Endothelial cell of umbilical vein (primary cell): ENCODE data around the gene TSPAN1. TPM values are rescaled to one million over a fixed set of nuclear protein-coding genes. Genes with fewer than 3 reads are reported as not detected.

Source experiments
- BruUV-seq: library from RNA; stranded (reverse); fragments of 400-500 nt; replicated peaks from 2 replicates; lab custom pipeline; 2021; lab: Mats Ljungman, UMichigan
- CTCF ChIA-PET: fragments of 300-600, 350-600 bp; sonication (Branson Sonifier 250); formaldehyde crosslinking; loops from one replicate; lab custom pipeline; 2021; ENCODE audit warnings: antibody characterized with exemption, inconsistent platforms; lab: Charles Lee
- POLR2A ChIA-PET: fragments of 300-600, 350-600 bp; sonication (Branson Sonifier 250); formaldehyde crosslinking; loops from one replicate; lab custom pipeline; 2021; ENCODE audit warnings: antibody characterized with exemption, inconsistent platforms; lab: Charles Lee
- DNase-seq: peaks from one replicate; pipeline ENCODE4 v3.0.0-alpha.2; 2011; ENCODE audit warnings: low read depth, low spot score
- FAIRE-seq: peaks from 2 replicates; lab custom pipeline; 2011; peaks lifted over from hg19 to GRCh38; lab: Jason Lieb, UNC
- H2AFZ ChIP-seq: 2 replicates; pipeline ENCODE4 v1.6.0; 2012; ENCODE audit warnings: low read depth, low read length, control low read depth, inconsistent platforms
- H3K27ac ChIP-seq: 2 replicates; pipeline ENCODE4 v1.5.1; 2011; ENCODE audit warnings: low read depth, mild to moderate bottlenecking, control low read depth, low read length, moderate library complexity; ENCODE audit not compliant: insufficient read depth
- H3K27me3 ChIP-seq, 2 experiments: 2 replicates each; pipeline versions ENCODE4 v1.6.0 to v1.6.1; 2011; ENCODE audit warnings: low read length in 2 of 2, mixed read lengths in 1 of 2; ENCODE audit not compliant: control insufficient read depth in 2 of 2, insufficient read depth in 2 of 2
- H3K36me3 ChIP-seq, 2 experiments: 2 replicates in 1 of 2; 3 replicates in 1 of 2; pipeline ENCODE4 v1.5.1; 2011; ENCODE audit warnings: low read length in 2 of 2, mild to moderate bottlenecking in 1 of 2, moderate library complexity in 1 of 2; ENCODE audit not compliant: control insufficient read depth in 2 of 2, insufficient read depth in 2 of 2; ENCODE audit errors: extremely low read depth in 1 of 2
- H3K4me1 ChIP-seq: 3 replicates; pipeline ENCODE4 v1.5.1; 2011; ENCODE audit warnings: mild to moderate bottlenecking, low read length; ENCODE audit not compliant: control insufficient read depth, insufficient read depth; ENCODE audit errors: extremely low read depth
- H3K4me2 ChIP-seq: 2 replicates; pipeline ENCODE4 v1.6.1; 2011; ENCODE audit warnings: low read length, control low read depth, mixed read lengths; ENCODE audit not compliant: insufficient read depth
- H3K4me3 ChIP-seq, 3 experiments: fragments of 200-600 bp in 1 of 3; sonication (generic), shearing (Covaris generic) in 1 of 3; replicated peaks in 1 of 3; 2 replicates each; pipeline ENCODE4 v1.5.1; 2011 to 2016; ENCODE audit warnings: control low read depth in 3 of 3, low read length in 3 of 3, mild to moderate bottlenecking in 2 of 3, inconsistent platforms in 1 of 3, low read depth in 1 of 3, moderate library complexity in 1 of 3; ENCODE audit not compliant: insufficient read depth in 1 of 3
- H3K79me2 ChIP-seq: 2 replicates; pipeline ENCODE4 v1.6.0; 2012; ENCODE audit warnings: low read length, inconsistent platforms; ENCODE audit not compliant: control insufficient read depth, insufficient read depth
- H3K9ac ChIP-seq: replicated peaks from 2 replicates; pipeline ENCODE3; 2011; ENCODE audit warnings: low read length, control low read depth; ENCODE audit not compliant: insufficient read depth; ENCODE audit errors: extremely low read depth
- H3K9me1 ChIP-seq: replicated peaks from 3 replicates; pipeline ENCODE4 v1.6.0; 2011; ENCODE audit warnings: mild to moderate bottlenecking, low read length; ENCODE audit not compliant: control insufficient read depth, insufficient read depth; ENCODE audit errors: extremely low read depth
- H3K9me3 ChIP-seq: replicated peaks from 2 replicates; pipeline ENCODE4 v1.5.1; 2012; ENCODE audit warnings: low read length, inconsistent platforms; ENCODE audit not compliant: control insufficient read depth, insufficient read depth
- H4K20me1 ChIP-seq: replicated peaks from 2 replicates; pipeline ENCODE3; 2011; ENCODE audit warnings: mild to moderate bottlenecking, low read length; ENCODE audit not compliant: control insufficient read depth, insufficient read depth; ENCODE audit errors: extremely low read depth
- EZH2 ChIP-seq: IDR thresholded peaks from 2 replicates; pipeline ENCODE4 v1.6.1; 2012; ENCODE audit warnings: borderline replicate concordance, low read depth, mild to moderate bottlenecking, moderate library complexity, low read length, inconsistent platforms; ENCODE audit not compliant: severe bottlenecking
- FOS ChIP-seq: IDR thresholded peaks from 2 replicates; pipeline ENCODE4 v1.6.1; 2011; ENCODE audit warnings: mild to moderate bottlenecking, low read length, moderate library complexity, borderline replicate concordance; ENCODE audit not compliant: insufficient read depth
- GATA2 ChIP-seq: IDR thresholded peaks from 2 replicates; pipeline ENCODE4 v1.7.0; 2011; ENCODE audit warnings: low read depth, mild to moderate bottlenecking, moderate library complexity, mixed read lengths, low read length; ENCODE audit not compliant: insufficient read length, insufficient read depth
- JUN ChIP-seq: IDR thresholded peaks from 2 replicates; pipeline ENCODE4 v1.6.1; 2011; ENCODE audit warnings: borderline replicate concordance, low read depth; ENCODE audit not compliant: insufficient read length, insufficient read depth
- MAX ChIP-seq: IDR thresholded peaks from 2 replicates; pipeline ENCODE4 v1.6.1; 2011; ENCODE audit not compliant: insufficient read depth, insufficient read length
- MYC ChIP-seq: IDR thresholded peaks from one replicate; pipeline ENCODE4 v1.6.1; 2011; ENCODE audit warnings: mild to moderate bottlenecking, low read depth, low read length
- POLR2A ChIP-seq: IDR thresholded peaks from 2 replicates; pipeline ENCODE4 v1.6.1; 2012; ENCODE audit warnings: low read depth, mild to moderate bottlenecking, control low read depth, low read length
- POLR2AphosphoS5 ChIP-seq: IDR thresholded peaks from 2 replicates; pipeline ENCODE4 v1.6.1; 2012; ENCODE audit warnings: low read depth, mild to moderate bottlenecking, control low read depth, low read length, moderate library complexity; ENCODE audit not compliant: insufficient read depth
- dilution Hi-C: fragments of 300-500 bp; cut with MboI; formaldehyde crosslinking; loops from one replicate; pipeline ENCODE4 v1.15.0; 2019; ENCODE audit warnings: low sequenced_read_pairs; ENCODE audit not compliant: extremely low pct_ligation_motif_present
- intact Hi-C: fragments of 100-400 bp; cut with micrococcal nuclease; formaldehyde crosslinking; loops from one replicate; pipeline ENCODE4 v1.10.0; 2022
- polyA plus RNA-seq, 4 experiments: library from polyadenylated mRNA; depleted of rRNA in 3 of 4; stranded (reverse) in 3 of 4; unstranded in 1 of 4; fragments of >200 nt; gene quantifications; 2 replicates each; pipeline versions ENCODE4 v1.2.1 to v1.2.3, GENCODE V29; 2011 to 2012; ENCODE audit warnings: missing spikeins in 1 of 4
- total RNA-seq: library from RNA; stranded (reverse); gene quantifications from 2 replicates; pipeline ENCODE4 v1.2.3, GENCODE V29; 2021
- TF ChIP-seq, protein P1 (sequence below), 2 donors: IDR thresholded peaks; 1 replicate in 1 of 2; 2 replicates in 1 of 2; pipeline ENCODE4 v1.5.1; 2011; ENCODE audit warnings: low read length in 2 of 2, mild to moderate bottlenecking in 2 of 2, moderate library complexity in 2 of 2, control low read depth in 1 of 2, inconsistent platforms in 1 of 2, low read depth in 1 of 2; ENCODE audit not compliant: insufficient read depth in 1 of 2; ENCODE audit errors: extremely low read depth in 1 of 2

The TSPAN1 gene
- total and polyA plus RNA-seq, 2 donors (not counting 3 experiments of a cell fraction or from before 2014, with no cell fraction given): 0.65 to 0.88 TPM

DNA sequence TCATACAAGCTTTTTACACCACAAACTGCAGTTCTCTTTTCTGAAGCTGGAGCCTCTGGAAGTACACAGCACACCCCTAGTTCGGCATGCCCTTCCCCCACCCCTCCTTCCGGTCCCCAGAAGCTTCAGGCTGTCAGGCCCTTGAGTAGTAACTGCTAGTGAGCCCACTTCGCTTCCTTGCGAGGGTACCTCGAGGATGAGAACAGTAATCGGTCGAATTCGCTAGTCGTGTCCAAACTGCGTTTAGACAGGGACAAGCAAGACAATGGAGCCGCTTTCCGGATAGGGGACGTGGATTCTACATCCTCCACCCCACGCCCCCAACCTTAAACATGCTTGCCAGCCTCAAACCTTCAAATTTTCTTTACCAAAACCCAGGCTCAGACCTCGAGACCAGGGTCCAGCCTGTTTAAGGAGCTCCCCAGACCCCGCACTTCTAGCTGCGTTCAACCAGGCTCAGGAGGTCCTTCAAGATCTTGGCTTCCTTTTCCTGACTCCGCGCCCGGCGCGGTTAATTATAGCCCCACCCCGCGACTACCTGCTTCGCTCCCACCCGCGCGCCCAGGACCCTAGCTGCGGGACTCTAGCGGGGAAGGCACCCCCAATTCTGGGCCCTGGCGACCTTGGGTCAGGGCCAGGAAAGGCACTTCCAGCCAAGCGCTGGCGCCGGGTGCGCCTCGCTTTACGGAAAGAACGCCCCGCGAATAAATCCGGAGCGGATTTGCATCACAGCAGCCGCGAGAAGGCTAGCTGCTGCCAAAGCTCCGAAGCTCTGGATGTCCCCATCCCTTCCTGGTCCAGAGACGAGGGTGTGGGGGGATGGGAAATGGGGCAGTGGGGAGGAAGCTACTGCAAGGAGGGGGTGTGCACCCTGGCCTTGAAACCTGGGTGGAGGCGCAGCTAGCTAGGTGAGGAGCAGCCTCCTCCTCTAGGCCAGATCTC lies 8.1 kb upstream of the TSPAN1 start:
- Histone ChIP-seq H3K9ac (peak overlapping the region; percentile 11), H4K20me1 (no peaks in the 10 kb centered on the region), H3K27me3 (peaks cover 0 to 17% of the 10 kb centered on the region in 2 experiments), H3K4me3 (peak overlapping the region; percentile 18 to 42 (median 41)), H3K36me3 (no peaks in the 10 kb centered on the region), H3K27ac (no peak overlapping the region), H3K79me2 (no peaks in the 10 kb centered on the region), H3K9me3 (no peaks in the 10 kb centered on the region), H3K4me1 (peaks cover 11% of the 10 kb centered on the region), H3K4me2 (peak overlapping the region; percentile 55), H3K9me1 (no peaks in the 10 kb centered on the region), H2AFZ (peak overlapping the region; percentile 99)
- no peak for TF ChIP-seq POLR2AphosphoS5
- no peak for TF ChIP-seq MAX
- TF ChIP-seq, protein P1, sequence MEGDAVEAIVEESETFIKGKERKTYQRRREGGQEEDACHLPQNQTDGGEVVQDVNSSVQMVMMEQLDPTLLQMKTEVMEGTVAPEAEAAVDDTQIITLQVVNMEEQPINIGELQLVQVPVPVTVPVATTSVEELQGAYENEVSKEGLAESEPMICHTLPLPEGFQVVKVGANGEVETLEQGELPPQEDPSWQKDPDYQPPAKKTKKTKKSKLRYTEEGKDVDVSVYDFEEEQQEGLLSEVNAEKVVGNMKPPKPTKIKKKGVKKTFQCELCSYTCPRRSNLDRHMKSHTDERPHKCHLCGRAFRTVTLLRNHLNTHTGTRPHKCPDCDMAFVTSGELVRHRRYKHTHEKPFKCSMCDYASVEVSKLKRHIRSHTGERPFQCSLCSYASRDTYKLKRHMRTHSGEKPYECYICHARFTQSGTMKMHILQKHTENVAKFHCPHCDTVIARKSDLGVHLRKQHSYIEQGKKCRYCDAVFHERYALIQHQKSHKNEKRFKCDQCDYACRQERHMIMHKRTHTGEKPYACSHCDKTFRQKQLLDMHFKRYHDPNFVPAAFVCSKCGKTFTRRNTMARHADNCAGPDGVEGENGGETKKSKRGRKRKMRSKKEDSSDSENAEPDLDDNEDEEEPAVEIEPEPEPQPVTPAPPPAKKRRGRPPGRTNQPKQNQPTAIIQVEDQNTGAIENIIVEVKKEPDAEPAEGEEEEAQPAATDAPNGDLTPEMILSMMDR (IDR thresholded peaks at IDR 0.05; ENCODE audit: extremely low read depth in 1 of 2, insufficient read depth in 1 of 2, low read depth in 1 of 2, low read length in 2 of 2): no peak
- TF ChIP-seq POLR2A: no peak
- no peak for TF ChIP-seq GATA2
- no peak for TF ChIP-seq EZH2
- TF ChIP-seq JUN: no peak
- TF ChIP-seq FOS: no peak
- TF ChIP-seq MYC: no peak
- POLR2A ChIA-PET: interaction anchor here (1.8 kb wide), 1 partner anchor 35 kb away, joined by 8 read pairs; the partner anchor contains the start of gene PIK3R3
- intact Hi-C loops (loop anchor here (2.0 kb wide), 1 partner anchor 34 kb away; the partner anchor contains the start of gene PIK3R3), dilution Hi-C loops (no loop called here)
- FAIRE-seq: peak; percentile 70
- CTCF ChIA-PET: interaction anchor here (0.9 to 2.8 kb wide), 3 partner anchors 39 to 127 kb away, joined by 3 to 8 read pairs (median 4); no protein-coding TSS in a partner anchor
- peak; percentile 37 for DNase-seq
- BruUV-seq: no TSS peak
